OCI-LY7 (cell line): ENCODE results near the gene IPP. TPM values are rescaled to one million over a fixed set of nuclear protein-coding genes. Genes with fewer than 3 reads are reported as not detected.
"Not testable (repeated sequence)": the region's sequence is repeated elsewhere in the genome, so short reads cannot be mapped to it uniquely, and the experiment has no call there.

Experiments used
- BruUV-seq: library from RNA; stranded (reverse); fragments of 400-500 nt; replicated peaks from 2 replicates; lab custom pipeline; 2021; lab: Mats Ljungman, UMichigan
- CTCF ChIA-PET: fragments of 300-600 bp; sonication (Branson Sonifier 250); formaldehyde crosslinking; loops from one replicate; lab custom pipeline; 2022; ENCODE audit warnings: antibody characterized with exemption; ENCODE audit not compliant: unreplicated experiment; lab: Charles Lee
- POLR2A ChIA-PET: fragments of 300-600 bp; sonication (Branson Sonifier 250); formaldehyde crosslinking; loops from one replicate; lab custom pipeline; 2022; ENCODE audit warnings: antibody characterized with exemption; lab: Charles Lee
- DNase-seq: peaks from one replicate; pipeline ENCODE4 v3.0.0-alpha.2; 2015; ENCODE audit warnings: low spot score
- H2AFZ ChIP-seq: fragments of 200-600 bp; sonication (generic), shearing (Covaris generic); 2 replicates; pipeline ENCODE4 v1.6.1; 2014; ENCODE audit warnings: mild to moderate bottlenecking, antibody characterized with exemption, low read length, moderate library complexity
- H3K27ac ChIP-seq: fragments of 200-600 bp; sonication (generic); 2 replicates; pipeline ENCODE4 v1.5.1; 2014; ENCODE audit warnings: mixed run types, low read depth, mild to moderate bottlenecking, moderate library complexity, low read length, inconsistent platforms; ENCODE audit not compliant: poor library complexity, severe bottlenecking
- H3K36me3 ChIP-seq: fragments of 200-600 bp; sonication (generic); 2 replicates; pipeline ENCODE4 v1.6.1; 2014; ENCODE audit warnings: mild to moderate bottlenecking, antibody characterized with exemption, low read length, moderate library complexity, mixed read lengths; ENCODE audit not compliant: insufficient read depth
- H3K4me1 ChIP-seq: fragments of 200-600 bp; sonication (generic); 2 replicates; pipeline ENCODE4 v1.5.1; 2014; ENCODE audit warnings: mild to moderate bottlenecking, low read length; ENCODE audit not compliant: insufficient read depth, poor library complexity, severe bottlenecking
- H3K4me2 ChIP-seq: fragments of 200-600 bp; sonication (generic); 2 replicates; pipeline ENCODE4 v1.6.1; 2014; ENCODE audit warnings: mild to moderate bottlenecking, low read length
- H3K4me3 ChIP-seq: fragments of 200-600 bp; sonication (generic); 2 replicates; pipeline ENCODE4 v1.5.1; 2014; ENCODE audit warnings: mild to moderate bottlenecking, low read depth, low read length; ENCODE audit not compliant: poor library complexity, severe bottlenecking
- H3K79me2 ChIP-seq: fragments of 200-600 bp; sonication (generic); 2 replicates; pipeline ENCODE4 v1.6.1; 2016; ENCODE audit warnings: low read depth, mild to moderate bottlenecking, low read length, moderate library complexity, mixed read lengths; ENCODE audit not compliant: insufficient read depth
- H3K9me2 ChIP-seq: fragments of 200-600 bp; sonication (generic); 2 replicates; pipeline ENCODE4 v1.6.1; 2016; ENCODE audit warnings: mild to moderate bottlenecking, low read length, mixed read lengths; ENCODE audit not compliant: insufficient read depth
- H3K9me3 ChIP-seq: fragments of 200-600 bp; sonication (generic); 2 replicates; pipeline ENCODE4 v1.6.1; 2014; ENCODE audit warnings: mild to moderate bottlenecking, mixed run types, low read length, mixed read lengths
- H4K20me1 ChIP-seq: fragments of 200-600 bp; sonication (generic); 2 replicates; pipeline ENCODE4 v1.6.1; 2014; ENCODE audit warnings: mild to moderate bottlenecking, antibody characterized with exemption, low read length, moderate library complexity, mixed read lengths; ENCODE audit not compliant: insufficient read depth
- EZH2phosphoT487 ChIP-seq: fragments of 200-600 bp; sonication (generic); IDR thresholded peaks from 2 replicates; pipeline ENCODE4 v1.6.1; 2018; ENCODE audit warnings: low read depth, borderline replicate concordance, mild to moderate bottlenecking, mixed run types, antibody characterized with exemption, low read length, moderate library complexity, mixed read lengths
- intact Hi-C: fragments of 100-400 bp; cut with micrococcal nuclease; formaldehyde crosslinking; loops from one replicate; pipeline ENCODE4 v1.10.0; 2022; ENCODE audit not compliant: unreplicated experiment
- total RNA-seq, 2 experiments: library from RNA; depleted of rRNA in 1 of 2; stranded (reverse); fragments of >200 nt in 1 of 2; shearing (Covaris generic) in 1 of 2; gene quantifications; 2 replicates each; pipeline ENCODE4 v1.2.3, GENCODE V29; 2014 to 2022
- TF ChIP-seq, protein P1 (sequence below): fragments of 200-600 bp; sonication (generic); conservative IDR thresholded peaks from 2 replicates; pipeline ENCODE4 v1.5.1; 2014; ENCODE audit warnings: mild to moderate bottlenecking, antibody characterized with exemption, low read length, moderate library complexity, mixed read lengths

The IPP gene
- total RNA-seq, 2 experiments from 2014 or later: 4.6 to 17.9 TPM

DNA sequence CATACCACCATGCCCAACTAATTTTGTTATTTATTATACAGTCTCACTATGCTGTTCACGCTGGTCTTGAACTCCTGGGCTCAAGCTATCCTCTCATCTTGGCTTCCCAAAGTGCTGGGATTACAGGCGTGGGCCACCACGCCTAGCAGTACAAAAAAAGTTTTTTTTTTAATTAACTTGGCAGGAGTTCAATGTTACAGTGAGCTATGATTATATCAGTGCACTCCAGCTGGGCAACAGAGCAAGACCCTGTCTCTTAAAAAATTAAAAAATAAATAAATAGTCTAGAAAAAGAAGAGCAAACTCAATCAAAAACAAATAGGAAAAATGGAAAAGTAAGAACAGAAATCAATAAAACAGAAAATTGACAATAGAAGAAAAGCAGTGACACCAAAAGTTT, 36.7 kb downstream of the IPP start:
- no peak overlapping the region for H3K4me3 ChIP-seq
- H3K36me3 ChIP-seq: peaks cover 1% of the 10 kb centered on the region
- no peak overlapping the region for H2AFZ ChIP-seq
- no peaks in the 10 kb centered on the region for H3K9me2 ChIP-seq
- H3K4me1 ChIP-seq: no peaks in the 10 kb centered on the region
- no TSS peak for BruUV-seq
- POLR2A ChIA-PET: interaction anchor here (1.0 kb wide), 1 partner anchor 17 kb away, joined by 3 read pairs; no protein-coding TSS in a partner anchor
- H3K27ac ChIP-seq: no peak overlapping the region
- no peak overlapping the region for H3K4me2 ChIP-seq
- no peaks in the 10 kb centered on the region for H3K79me2 ChIP-seq
- TF ChIP-seq EZH2phosphoT487: no peak
- TF ChIP-seq, protein P1, sequence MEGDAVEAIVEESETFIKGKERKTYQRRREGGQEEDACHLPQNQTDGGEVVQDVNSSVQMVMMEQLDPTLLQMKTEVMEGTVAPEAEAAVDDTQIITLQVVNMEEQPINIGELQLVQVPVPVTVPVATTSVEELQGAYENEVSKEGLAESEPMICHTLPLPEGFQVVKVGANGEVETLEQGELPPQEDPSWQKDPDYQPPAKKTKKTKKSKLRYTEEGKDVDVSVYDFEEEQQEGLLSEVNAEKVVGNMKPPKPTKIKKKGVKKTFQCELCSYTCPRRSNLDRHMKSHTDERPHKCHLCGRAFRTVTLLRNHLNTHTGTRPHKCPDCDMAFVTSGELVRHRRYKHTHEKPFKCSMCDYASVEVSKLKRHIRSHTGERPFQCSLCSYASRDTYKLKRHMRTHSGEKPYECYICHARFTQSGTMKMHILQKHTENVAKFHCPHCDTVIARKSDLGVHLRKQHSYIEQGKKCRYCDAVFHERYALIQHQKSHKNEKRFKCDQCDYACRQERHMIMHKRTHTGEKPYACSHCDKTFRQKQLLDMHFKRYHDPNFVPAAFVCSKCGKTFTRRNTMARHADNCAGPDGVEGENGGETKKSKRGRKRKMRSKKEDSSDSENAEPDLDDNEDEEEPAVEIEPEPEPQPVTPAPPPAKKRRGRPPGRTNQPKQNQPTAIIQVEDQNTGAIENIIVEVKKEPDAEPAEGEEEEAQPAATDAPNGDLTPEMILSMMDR: no peak
- H4K20me1 ChIP-seq: no peaks in the 10 kb centered on the region
- CTCF ChIA-PET: no interaction called here
- H3K9me3 ChIP-seq: no peaks in the 10 kb centered on the region
- DNase-seq: no peak
- intact Hi-C loops: no loop called here

GRCh38 chr1:45704637-45705036, 45.8 kb downstream of the IPP start:
- no peak overlapping the region for H2AFZ ChIP-seq
- no peak overlapping the region for H3K27ac ChIP-seq
- no peak overlapping the region for H3K4me2 ChIP-seq
- H3K4me1 ChIP-seq: no peaks in the 10 kb centered on the region
- no peaks in the 10 kb centered on the region for H4K20me1 ChIP-seq
- intact Hi-C loops: no loop called here
- no peak for TF ChIP-seq EZH2phosphoT487
- TF ChIP-seq, protein P1: no peak
- peaks cover 6% of the 10 kb centered on the region for H3K36me3 ChIP-seq
- no TSS peak for BruUV-seq
- H3K9me2 ChIP-seq: no peaks in the 10 kb centered on the region
- no peak overlapping the region for H3K4me3 ChIP-seq
- CTCF ChIA-PET: no interaction called here
- no peaks in the 10 kb centered on the region for H3K9me3 ChIP-seq
- no peaks in the 10 kb centered on the region for H3K79me2 ChIP-seq
- no peak for DNase-seq
- POLR2A ChIA-PET: interaction anchor here (0.6 kb wide), 2 partner anchors 34 to 214 kb away, joined by 3 read pairs; no protein-coding TSS in a partner anchor

DNA sequence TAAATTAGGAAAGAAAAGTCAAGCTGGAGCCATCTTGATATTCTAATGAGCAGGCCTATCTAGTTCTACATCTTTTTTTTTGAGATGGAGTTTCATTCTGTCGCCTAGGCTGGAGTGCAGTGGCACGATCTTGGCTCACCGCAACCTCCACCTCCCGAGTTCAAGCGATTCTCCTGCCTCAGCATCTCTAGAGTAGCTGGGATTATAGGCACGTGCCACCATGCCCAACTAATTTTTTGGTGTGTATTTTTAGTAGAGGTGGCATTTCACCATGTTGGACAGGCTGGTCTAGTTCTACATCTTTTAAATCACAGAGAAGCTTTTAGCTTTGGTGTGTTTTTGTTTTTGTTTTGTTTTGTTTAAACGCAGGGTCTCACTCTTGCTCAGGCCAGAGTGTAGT, 55.6 kb downstream of the IPP start:
- Histone ChIP-seq H3K9me2 (no peaks in the 10 kb centered on the region), H3K79me2 (peaks cover 16% of the 10 kb centered on the region), H3K4me3 (no peak overlapping the region), H3K4me2 (no peak overlapping the region), H3K36me3 (peaks cover 72% of the 10 kb centered on the region), H3K9me3 (no peaks in the 10 kb centered on the region), H3K27ac (no peak overlapping the region), H2AFZ (no peak overlapping the region), H4K20me1 (no peaks in the 10 kb centered on the region), H3K4me1 (peaks cover 3% of the 10 kb centered on the region)
- POLR2A ChIA-PET: interaction anchor here (0.6 kb wide), 1 partner anchor 11 kb away, joined by 5 read pairs; no protein-coding TSS in a partner anchor
- no TSS peak for BruUV-seq
- CTCF ChIA-PET: no interaction called here
- intact Hi-C loops: no loop called here
- no peak for TF ChIP-seq EZH2phosphoT487
- TF ChIP-seq, protein P1: no peak
- no peak for DNase-seq

GRCh38 chr1:45693811-45694210, 56.6 kb downstream of the IPP start:
- H2AFZ ChIP-seq, H3K27ac ChIP-seq, BruUV-seq, H3K4me2 ChIP-seq, H3K9me2 ChIP-seq, CTCF ChIA-PET, H3K4me3 ChIP-seq, POLR2A ChIA-PET, intact Hi-C loops, H4K20me1 ChIP-seq, H3K9me3 ChIP-seq, DNase-seq: not testable (repeated sequence)
- H3K36me3 ChIP-seq: peaks cover 75% of the 10 kb centered on the region
- H3K79me2 ChIP-seq: peaks cover 26% of the 10 kb centered on the region
- H3K4me1 ChIP-seq: peaks cover 12% of the 10 kb centered on the region
